ENCODE data around the gene IGF2. TPM values are rescaled to one million over a fixed set of nuclear protein-coding genes. Genes with fewer than 3 reads are reported as not detected.

The IGF2 gene
- total RNA-seq, 4 donors from 2014 or later, result 0.76 to 35.3 (median 2.8) TPM

DNA sequence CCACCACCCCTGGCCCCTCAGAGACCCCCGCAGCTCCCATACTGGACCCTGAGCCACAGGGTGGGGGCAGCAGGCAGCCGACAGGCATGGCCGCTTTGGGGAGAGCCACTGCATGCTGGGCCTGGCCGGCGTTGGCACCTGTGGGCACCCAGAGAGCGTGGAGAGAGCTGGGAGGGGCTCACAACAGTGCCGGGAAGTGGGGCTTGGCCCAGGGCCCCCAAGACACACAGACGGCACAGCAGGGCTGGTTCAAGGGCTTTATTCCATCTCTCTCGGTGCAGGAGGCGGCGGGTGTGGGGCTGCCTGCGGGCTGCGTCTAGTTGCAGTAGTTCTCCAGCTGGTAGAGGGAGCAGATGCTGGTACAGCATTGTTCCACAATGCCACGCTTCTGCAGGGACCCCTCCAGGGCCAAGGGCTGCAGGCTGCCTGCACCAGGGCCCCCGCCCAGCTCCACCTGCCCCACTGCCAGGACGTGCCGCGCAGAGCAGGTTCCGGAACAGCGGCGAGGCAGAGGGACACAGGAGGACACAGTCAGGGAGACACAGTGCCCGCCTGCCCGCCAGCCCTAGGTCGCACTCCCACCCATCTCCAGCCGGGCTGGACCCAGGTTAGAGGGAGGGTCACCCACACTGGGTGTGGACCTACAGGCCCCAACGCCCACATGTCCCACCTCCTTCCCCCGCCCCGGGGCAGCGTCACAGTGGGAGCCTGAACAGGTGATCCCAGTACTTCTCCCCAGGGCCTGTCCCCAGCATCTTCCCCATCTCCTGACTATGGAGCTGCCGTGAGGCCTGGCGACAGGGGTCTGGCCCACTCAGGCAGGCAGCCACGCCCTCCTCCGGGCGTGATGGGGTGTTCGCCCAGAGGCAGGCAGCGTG is 20.6 kb upstream of the IGF2 start:
- TF ChIP-seq, protein P1, sequence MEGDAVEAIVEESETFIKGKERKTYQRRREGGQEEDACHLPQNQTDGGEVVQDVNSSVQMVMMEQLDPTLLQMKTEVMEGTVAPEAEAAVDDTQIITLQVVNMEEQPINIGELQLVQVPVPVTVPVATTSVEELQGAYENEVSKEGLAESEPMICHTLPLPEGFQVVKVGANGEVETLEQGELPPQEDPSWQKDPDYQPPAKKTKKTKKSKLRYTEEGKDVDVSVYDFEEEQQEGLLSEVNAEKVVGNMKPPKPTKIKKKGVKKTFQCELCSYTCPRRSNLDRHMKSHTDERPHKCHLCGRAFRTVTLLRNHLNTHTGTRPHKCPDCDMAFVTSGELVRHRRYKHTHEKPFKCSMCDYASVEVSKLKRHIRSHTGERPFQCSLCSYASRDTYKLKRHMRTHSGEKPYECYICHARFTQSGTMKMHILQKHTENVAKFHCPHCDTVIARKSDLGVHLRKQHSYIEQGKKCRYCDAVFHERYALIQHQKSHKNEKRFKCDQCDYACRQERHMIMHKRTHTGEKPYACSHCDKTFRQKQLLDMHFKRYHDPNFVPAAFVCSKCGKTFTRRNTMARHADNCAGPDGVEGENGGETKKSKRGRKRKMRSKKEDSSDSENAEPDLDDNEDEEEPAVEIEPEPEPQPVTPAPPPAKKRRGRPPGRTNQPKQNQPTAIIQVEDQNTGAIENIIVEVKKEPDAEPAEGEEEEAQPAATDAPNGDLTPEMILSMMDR (IDR thresholded peaks at IDR 0.05), result no peak
- TF ChIP-seq POLR2A (IDR thresholded peaks at IDR 0.05), result no peak
- Histone ChIP-seq H3K9me3 (no peaks in the 10 kb centered on the region), H3K4me3 (no peak overlapping the region), H3K27me3 (peaks cover 0 to 95% (median 0%) of the 10 kb centered on the region in 4 donors), H3K4me1 (peaks cover 0 to 5% (median 0%) of the 10 kb centered on the region in 3 donors), H3K36me3 (no peaks in the 10 kb centered on the region), H3K27ac (no peak overlapping the region)
- WGBS, 2 donors, result 42 to 58% methylated on average over 6 of the region's 36 CpGs
- intact Hi-C loops (cut with DNase I), result loop anchor here (10.0 kb wide), 1 partner anchor 465 kb away; the partner anchor contains the start of gene KRTAP5-6
- DNase-seq, result no peak

DNA sequence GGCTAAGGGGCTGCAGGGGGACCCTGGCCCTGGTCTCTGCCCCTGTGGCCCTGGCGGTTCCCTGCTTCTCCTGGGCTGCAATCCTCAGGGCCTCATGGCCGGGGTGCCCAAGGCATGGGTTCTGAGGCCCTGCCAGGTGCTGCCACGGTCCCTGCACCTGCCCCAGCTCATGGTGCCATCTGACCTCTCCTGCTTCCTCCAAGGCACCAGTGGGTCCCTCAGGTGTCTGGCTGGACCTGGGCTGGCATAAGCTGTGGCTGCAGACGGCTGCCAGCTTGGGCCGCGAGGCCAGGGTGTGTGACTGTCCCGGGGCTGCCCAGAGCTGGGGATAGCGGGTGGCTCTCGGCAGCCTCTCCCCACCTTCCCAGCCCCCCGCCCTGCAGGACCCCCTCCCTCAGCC is 19.8 kb upstream of the IGF2 start:
- DNase-seq, result no peak
- no peak for TF ChIP-seq POLR2A (IDR thresholded peaks at IDR 0.05)
- TF ChIP-seq, protein P1 (IDR thresholded peaks at IDR 0.05), result no peak
- Histone ChIP-seq H3K4me1 (peaks cover 0 to 5% (median 0%) of the 10 kb centered on the region in 3 donors), H3K27ac (no peak overlapping the region), H3K4me3 (no peak overlapping the region), H3K27me3 (peaks cover 0 to 89% (median 0%) of the 10 kb centered on the region in 4 donors), H3K9me3 (no peaks in the 10 kb centered on the region), H3K36me3 (no peaks in the 10 kb centered on the region)
- intact Hi-C loops (cut with DNase I), result loop anchor here (10.0 kb wide), 1 partner anchor 464 kb away; the partner anchor contains the start of gene KRTAP5-6
- 52 to 67% methylated on average over 1 to 3 of the region's 10 CpGs for WGBS, 2 donors

- no peak for DNase-seq
- Histone ChIP-seq H3K4me3 (no peak overlapping the region), H3K9me3 (no peaks in the 10 kb centered on the region), H3K4me1 (peaks cover 0 to 5% (median 0%) of the 10 kb centered on the region in 3 donors), H3K36me3 (no peaks in the 10 kb centered on the region), H3K27ac (no peak overlapping the region), H3K27me3 (peaks cover 0 to 88% (median 0%) of the 10 kb centered on the region in 4 donors)
- no peak for TF ChIP-seq POLR2A (IDR thresholded peaks at IDR 0.05)
- TF ChIP-seq, protein P1 (IDR thresholded peaks at IDR 0.05), result no peak
- 45% methylated on average over 5 of the region's 13 CpGs; no CpG with 5 or more reads in 1 of the 2 donors for WGBS, 2 donors
- intact Hi-C loops (cut with DNase I), result loop anchor here (10.0 kb wide), 1 partner anchor 464 kb away; the partner anchor contains the start of gene KRTAP5-6
Observed at GRCh38 chr11:2158296-2158737, 19.1 kb upstream of the IGF2 start.

DNA sequence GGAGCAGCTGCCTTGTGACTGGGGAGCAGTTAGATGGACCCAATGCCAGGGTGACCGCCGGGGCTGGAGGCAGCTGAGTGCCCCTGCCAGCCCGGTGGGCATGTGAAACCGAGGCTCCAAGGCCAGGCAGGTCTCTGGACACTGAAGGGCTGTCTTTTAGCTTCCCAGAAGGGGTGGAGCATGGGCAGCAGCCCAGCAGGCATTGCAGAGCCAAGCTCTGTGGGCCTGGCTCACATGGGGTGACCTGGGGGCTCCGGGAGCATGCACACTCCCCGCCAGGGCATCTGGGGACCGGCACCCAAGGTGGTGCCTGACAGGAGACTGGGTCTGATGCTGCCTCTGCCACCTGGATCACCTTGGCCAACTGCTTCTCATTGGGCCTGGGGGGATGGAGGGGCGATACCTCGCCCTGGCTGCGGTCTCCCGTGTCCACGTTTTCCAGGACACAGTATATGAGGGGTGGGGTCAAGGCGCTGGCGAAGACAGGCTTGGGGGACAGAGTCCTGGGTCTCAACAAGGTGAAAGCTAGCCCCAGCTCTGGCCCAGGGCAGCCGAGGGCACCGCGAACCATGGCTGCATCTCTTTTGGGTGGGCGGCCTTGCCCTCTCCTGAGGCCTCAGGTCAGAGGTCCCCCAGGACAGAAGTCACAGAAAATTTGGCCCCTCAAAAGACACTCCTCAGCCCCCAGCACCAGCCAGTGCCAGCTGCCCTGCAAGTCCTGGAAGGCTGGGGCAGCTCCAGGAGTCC is 18.3 kb upstream of the IGF2 start:
- peaks cover 0 to 87% (median 0%) of the 10 kb centered on the region in 4 donors for H3K27me3 ChIP-seq
- H3K4me3 ChIP-seq, result no peak overlapping the region
- no peak for TF ChIP-seq POLR2A (IDR thresholded peaks at IDR 0.05)
- TF ChIP-seq, protein P1 (IDR thresholded peaks at IDR 0.05), result no peak
- intact Hi-C loops (cut with DNase I), result loop anchor here (10.0 kb wide), 1 partner anchor 463 kb away; the partner anchor contains the start of gene KRTAP5-6
- DNase-seq, result no peak
- WGBS, 2 donors, result 51% methylated on average over 3 of the region's 18 CpGs; no CpG with 5 or more reads in 1 of the 2 donors
- H3K9me3 ChIP-seq, result no peaks in the 10 kb centered on the region
- no peaks in the 10 kb centered on the region for H3K36me3 ChIP-seq
- no peak overlapping the region for H3K27ac ChIP-seq
- peaks cover 0 to 5% (median 0%) of the 10 kb centered on the region in 3 donors for H3K4me1 ChIP-seq

All from esophagus squamous epithelium (tissue), 5 donors.